Measurements from ENCODE around the gene ELMO1.
A peak's percentile ranks its signal among the peaks of the same experiment; 100 is the strongest.

DNA sequence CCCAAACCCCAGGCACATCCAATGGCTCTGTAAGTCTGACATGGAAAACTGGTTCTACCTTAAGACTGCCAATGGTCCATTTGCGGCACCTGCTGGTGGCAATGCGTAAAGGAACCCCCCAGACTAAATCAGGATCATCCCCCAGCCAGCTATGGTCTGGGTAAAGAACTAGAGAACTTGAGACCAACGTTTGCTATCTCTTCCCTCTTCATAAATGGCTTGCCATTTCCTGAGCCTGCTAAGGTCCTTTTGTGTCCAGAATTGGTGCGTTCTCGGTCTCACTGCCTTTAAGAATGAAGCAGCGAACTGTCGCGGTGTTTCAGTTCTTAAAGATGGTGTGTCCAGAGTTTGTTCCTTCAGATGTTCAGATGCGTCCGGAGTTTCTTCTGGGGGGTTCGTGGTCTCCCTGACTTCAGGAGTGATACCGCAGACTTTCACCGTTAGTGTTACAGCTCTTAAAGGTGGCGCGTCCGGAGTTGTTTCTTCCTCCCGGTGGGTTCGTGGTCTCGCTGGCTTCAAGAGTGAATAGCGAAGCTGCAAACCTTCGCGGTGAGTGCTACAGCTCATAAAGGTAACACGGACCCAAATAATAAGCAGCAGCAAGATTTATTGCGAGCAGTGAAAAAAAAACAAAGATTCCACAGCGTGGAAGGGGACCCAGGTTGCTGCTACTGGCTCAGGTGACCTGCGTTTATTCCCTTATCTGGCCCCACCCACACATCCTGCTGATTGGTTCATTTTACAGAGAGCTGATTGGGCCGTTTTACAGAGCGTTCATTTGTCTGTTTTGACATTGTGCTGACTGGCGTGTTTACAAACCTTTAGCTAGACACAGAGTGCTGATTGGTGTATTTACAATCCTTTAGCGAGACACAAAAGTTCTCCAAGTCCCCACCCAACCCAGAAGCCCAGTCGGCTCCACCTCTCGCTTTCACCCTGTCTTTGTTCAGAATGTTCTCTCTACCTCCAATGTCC is 95.4 kb downstream of the ELMO1 start:
- no peak for TF ChIP-seq POLR2AphosphoS5 (IDR thresholded peaks at IDR 0.05)
- TF ChIP-seq, protein P1, sequence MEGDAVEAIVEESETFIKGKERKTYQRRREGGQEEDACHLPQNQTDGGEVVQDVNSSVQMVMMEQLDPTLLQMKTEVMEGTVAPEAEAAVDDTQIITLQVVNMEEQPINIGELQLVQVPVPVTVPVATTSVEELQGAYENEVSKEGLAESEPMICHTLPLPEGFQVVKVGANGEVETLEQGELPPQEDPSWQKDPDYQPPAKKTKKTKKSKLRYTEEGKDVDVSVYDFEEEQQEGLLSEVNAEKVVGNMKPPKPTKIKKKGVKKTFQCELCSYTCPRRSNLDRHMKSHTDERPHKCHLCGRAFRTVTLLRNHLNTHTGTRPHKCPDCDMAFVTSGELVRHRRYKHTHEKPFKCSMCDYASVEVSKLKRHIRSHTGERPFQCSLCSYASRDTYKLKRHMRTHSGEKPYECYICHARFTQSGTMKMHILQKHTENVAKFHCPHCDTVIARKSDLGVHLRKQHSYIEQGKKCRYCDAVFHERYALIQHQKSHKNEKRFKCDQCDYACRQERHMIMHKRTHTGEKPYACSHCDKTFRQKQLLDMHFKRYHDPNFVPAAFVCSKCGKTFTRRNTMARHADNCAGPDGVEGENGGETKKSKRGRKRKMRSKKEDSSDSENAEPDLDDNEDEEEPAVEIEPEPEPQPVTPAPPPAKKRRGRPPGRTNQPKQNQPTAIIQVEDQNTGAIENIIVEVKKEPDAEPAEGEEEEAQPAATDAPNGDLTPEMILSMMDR (IDR thresholded peaks at IDR 0.05), result peak in 2 of 3 experiments; percentile 19 to 24
